Muscle layer of duodenum (tissue), 2 donors: ENCODE data around the gene DGKD.

Source experiments
- H3K27ac ChIP-seq: one replicate; pipeline ENCODE4 v1.7.0; 2013; ENCODE audit warnings: mild to moderate bottlenecking, low read length
- H3K27me3 ChIP-seq: one replicate; pipeline ENCODE4 v1.7.0; 2013; ENCODE audit warnings: low read depth, mild to moderate bottlenecking, control low read depth, low read length
- H3K36me3 ChIP-seq, 2 donors: one replicate each; pipeline ENCODE4 v1.7.0; 2013; ENCODE audit warnings: low read length in 2 of 2, control low read depth in 1 of 2, mild to moderate bottlenecking in 1 of 2; ENCODE audit not compliant: insufficient read depth in 2 of 2, control insufficient read depth in 1 of 2
- H3K4me1 ChIP-seq, 2 donors: one replicate each; pipeline ENCODE4 v1.7.0; 2013; ENCODE audit warnings: low read length in 2 of 2, mild to moderate bottlenecking in 2 of 2, control low read depth in 1 of 2, moderate library complexity in 1 of 2; ENCODE audit not compliant: insufficient read depth in 2 of 2, control insufficient read depth in 1 of 2
- H3K4me3 ChIP-seq, 2 donors: one replicate each; pipeline ENCODE4 v1.7.0; 2013; ENCODE audit warnings: low read length in 2 of 2, low read depth in 1 of 2, mild to moderate bottlenecking in 1 of 2
- H3K9me3 ChIP-seq, 2 donors: one replicate each; pipeline ENCODE4 v1.7.0; 2013; ENCODE audit warnings: low read length in 2 of 2, control low read depth in 1 of 2, mild to moderate bottlenecking in 1 of 2; ENCODE audit not compliant: control insufficient read depth in 1 of 2
- donor health status: healthy.

Gene DGKD

GRCh38 chr2:233424154-233424951, 70.1 kb downstream of the DGKD start:
- H3K36me3 ChIP-seq = no peaks in the 10 kb centered on the region
- no peaks in the 10 kb centered on the region for H3K9me3 ChIP-seq
- no peaks in the 10 kb centered on the region for H3K27me3 ChIP-seq
- peaks cover 11 to 15% of the 10 kb centered on the region in 2 donors for H3K4me1 ChIP-seq
- H3K27ac ChIP-seq = peak overlapping the region; percentile 31
- H3K4me3 ChIP-seq = no peak overlapping the region

DNA sequence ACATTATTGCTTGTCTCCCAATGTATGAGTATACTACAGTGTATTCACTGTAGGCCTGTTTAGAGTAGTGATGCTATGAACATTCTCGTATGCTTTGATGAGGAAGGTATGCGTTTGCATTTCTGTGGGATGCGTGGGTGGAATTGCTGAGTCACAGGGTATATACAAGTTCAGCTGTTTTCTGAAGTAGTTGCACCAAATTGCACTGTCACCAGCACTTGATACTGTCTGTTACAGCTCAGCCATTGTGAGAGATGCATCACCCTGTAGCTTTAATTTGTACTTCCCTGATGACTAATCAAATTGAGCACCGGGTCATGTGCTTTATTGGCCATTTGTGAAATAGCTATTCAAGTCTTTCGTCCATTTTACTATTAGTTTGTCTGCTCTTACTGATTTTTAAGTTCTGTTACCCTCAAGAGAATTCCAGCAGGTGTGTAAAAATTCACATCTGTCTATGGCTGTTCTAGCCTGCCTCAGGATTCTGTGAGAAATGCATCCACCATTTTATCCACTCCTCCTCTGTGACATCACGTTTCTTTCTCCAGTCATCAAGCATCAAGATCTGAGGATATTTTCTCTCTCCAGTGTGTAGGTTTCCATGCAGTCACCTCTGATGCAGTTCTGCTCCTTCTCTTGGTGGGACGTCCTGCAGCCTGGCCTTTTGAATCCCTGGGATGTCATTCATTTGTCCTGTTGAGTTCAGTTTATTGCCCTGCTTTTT, 72.5 kb downstream of the DGKD start:
- H3K4me3 ChIP-seq = no peak overlapping the region
- H3K27ac ChIP-seq = no peak overlapping the region
- H3K36me3 ChIP-seq = no peaks in the 10 kb centered on the region
- H3K27me3 ChIP-seq = no peaks in the 10 kb centered on the region
- peaks cover 0 to 6% of the 10 kb centered on the region in 2 donors for H3K4me1 ChIP-seq
- no peaks in the 10 kb centered on the region for H3K9me3 ChIP-seq

DNA sequence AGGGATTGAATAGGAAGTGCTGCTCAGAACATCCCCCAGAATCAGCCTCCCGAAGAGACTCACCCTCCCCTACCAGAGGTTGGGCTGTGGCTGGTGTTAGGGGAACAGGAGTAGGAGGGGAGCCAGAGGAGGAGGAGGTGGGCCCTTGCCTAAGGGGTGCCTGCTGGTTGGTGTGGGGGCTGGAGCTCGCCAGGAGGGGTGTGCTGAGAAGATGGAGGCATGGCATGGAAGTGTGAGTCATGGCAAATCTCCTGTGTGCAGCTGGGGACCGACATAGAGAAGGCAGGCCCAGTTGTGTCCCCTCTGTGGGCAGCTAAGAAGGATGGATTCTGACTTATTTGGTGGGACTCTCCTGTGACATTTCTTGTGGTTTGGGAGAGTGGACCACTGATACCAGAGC, 73.7 kb downstream of the DGKD start:
- no peaks in the 10 kb centered on the region for H3K36me3 ChIP-seq
- H3K4me1 ChIP-seq = peaks cover 0 to 6% of the 10 kb centered on the region in 2 donors
- no peak overlapping the region for H3K27ac ChIP-seq
- no peaks in the 10 kb centered on the region for H3K27me3 ChIP-seq
- no peak overlapping the region for H3K4me3 ChIP-seq
- H3K9me3 ChIP-seq = no peaks in the 10 kb centered on the region

DNA sequence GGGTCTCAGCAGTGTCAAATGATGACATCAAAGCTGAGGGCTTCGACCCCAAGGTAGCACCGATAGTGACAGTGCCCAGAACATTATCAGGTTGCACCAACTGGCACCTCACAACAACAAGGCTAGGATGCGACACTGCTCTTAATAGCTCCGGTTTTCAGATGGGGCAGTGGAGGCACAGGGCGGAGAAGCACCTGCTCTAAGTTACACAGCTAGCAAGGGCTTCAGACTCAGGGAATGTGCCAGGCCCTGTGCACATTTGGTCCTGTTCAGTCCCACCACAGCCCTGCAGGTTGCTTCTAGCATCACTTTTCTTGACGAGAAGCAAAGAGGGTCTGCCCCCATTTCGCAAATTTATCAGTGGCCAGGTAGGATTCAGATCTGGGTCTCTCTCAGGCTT, 74.1 kb downstream of the DGKD start:
- Histone ChIP-seq H3K4me3 (no peak overlapping the region), H3K36me3 (no peaks in the 10 kb centered on the region), H3K9me3 (no peaks in the 10 kb centered on the region), H3K4me1 (peaks cover 0 to 6% of the 10 kb centered on the region in 2 donors), H3K27ac (no peak overlapping the region), H3K27me3 (no peaks in the 10 kb centered on the region)

DNA sequence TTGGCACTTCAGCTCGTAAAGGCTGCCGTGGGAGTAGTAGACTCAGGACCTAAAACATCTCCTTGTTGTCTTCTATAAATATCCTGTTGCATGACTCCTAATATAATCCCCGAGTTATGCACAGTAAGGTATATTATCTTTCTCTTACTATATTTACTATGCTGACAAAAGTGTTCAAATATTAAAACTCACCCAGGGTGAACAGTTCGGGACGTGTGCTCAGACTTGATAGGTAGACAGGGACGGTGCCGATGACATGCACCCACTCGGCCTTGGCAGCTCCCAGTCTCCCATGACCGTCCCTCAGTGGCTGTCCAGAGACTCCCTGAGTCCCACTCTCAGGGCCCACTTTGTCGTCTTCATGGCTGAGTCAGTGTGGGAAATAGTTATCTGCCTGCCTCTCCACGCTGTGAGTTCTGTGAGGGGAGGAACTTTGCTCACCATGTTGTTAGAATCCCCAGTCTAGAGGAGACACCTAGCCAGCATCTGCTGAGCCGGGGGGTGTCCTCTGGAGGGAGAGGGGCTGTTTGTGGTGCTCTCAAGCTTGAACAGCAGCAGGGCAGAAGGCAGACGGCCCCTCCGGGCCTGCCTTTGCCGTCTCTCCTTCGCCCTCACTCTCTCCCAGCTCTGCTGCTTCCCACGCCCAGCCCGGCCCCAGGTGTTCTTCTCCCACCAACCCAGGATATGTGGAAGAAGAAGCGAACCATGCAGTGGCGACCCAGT, 75.0 kb downstream of the DGKD start:
- Histone ChIP-seq H3K4me1 (peaks cover 0 to 6% of the 10 kb centered on the region in 2 donors), H3K27ac (no peak overlapping the region), H3K27me3 (no peaks in the 10 kb centered on the region), H3K36me3 (no peaks in the 10 kb centered on the region), H3K9me3 (no peaks in the 10 kb centered on the region), H3K4me3 (no peak overlapping the region)

DNA sequence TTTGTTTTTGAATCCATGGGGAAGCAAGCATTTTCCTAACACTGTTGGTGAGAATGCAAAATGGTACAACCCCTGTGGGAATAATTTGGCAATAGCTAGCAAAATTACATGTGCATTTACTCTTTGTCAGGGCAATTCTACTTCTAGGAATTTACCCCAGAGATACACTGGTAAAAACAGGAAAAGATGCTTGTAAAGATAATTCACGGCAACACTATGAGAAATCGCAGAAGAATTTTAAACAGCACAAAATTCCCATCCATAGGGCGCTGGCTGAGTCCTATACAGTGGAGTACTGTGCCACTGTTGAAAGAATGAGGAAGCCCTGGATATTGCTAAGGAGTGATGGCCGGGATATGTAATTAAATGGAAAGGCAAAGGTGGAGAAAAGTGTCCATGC, 75.8 kb downstream of the DGKD start:
- Histone ChIP-seq H3K4me3 (no peak overlapping the region), H3K27ac (no peak overlapping the region), H3K4me1 (peaks cover 0 to 6% of the 10 kb centered on the region in 2 donors)

GRCh38 chr2:233430651-233431050, 76.4 kb downstream of the DGKD start:
- no peak overlapping the region for H3K27ac ChIP-seq
- peaks cover 0 to 6% of the 10 kb centered on the region in 2 donors for H3K4me1 ChIP-seq
- H3K27me3 ChIP-seq = no peaks in the 10 kb centered on the region

More for the DNA sequence above, 75.8 kb downstream of the DGKD start:
- H3K36me3 ChIP-seq = peaks cover 1 to 5% of the 10 kb centered on the region in 2 donors
- no peaks in the 10 kb centered on the region for H3K9me3 ChIP-seq
- no peaks in the 10 kb centered on the region for H3K27me3 ChIP-seq

DNA sequence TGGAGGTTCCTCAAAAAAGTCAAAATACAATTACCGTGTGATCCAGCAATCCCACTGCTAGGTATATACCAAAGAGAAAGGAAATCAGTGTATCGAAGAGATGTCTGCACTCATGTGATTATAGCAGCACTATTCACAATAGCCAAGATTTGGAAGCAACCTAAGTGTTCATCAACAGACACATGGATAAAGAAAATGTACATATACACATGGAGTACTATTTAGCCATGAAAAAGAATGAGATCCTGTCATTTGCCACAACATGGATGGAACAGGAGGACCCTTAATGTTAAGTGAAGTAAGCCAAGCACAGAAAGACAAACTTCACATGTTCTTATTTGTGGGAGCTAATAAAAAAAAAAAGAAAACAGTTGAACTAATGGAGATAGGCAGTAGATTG, 78.7 kb downstream of the DGKD start:
- Histone ChIP-seq H3K27me3 (no peaks in the 10 kb centered on the region), H3K27ac (no peak overlapping the region), H3K4me1 (peaks cover 0 to 6% of the 10 kb centered on the region in 2 donors), H3K36me3 (peaks cover 26 to 31% of the 10 kb centered on the region in 2 donors), H3K9me3 (no peaks in the 10 kb centered on the region), H3K4me3 (no peak overlapping the region)

More at GRCh38 chr2:233430651-233431050, 76.4 kb downstream of the DGKD start:
- Histone ChIP-seq H3K9me3 (no peaks in the 10 kb centered on the region), H3K36me3 (peaks cover 7 to 9% of the 10 kb centered on the region in 2 donors), H3K4me3 (no peak overlapping the region)

GRCh38 chr2:233433794-233434193, 79.5 kb downstream of the DGKD start:
- Histone ChIP-seq H3K4me3 (no peak overlapping the region), H3K36me3 (peaks cover 29 to 37% of the 10 kb centered on the region in 2 donors), H3K27me3 (no peaks in the 10 kb centered on the region), H3K4me1 (peaks cover 0 to 6% of the 10 kb centered on the region in 2 donors), H3K9me3 (no peaks in the 10 kb centered on the region), H3K27ac (no peak overlapping the region)

DNA sequence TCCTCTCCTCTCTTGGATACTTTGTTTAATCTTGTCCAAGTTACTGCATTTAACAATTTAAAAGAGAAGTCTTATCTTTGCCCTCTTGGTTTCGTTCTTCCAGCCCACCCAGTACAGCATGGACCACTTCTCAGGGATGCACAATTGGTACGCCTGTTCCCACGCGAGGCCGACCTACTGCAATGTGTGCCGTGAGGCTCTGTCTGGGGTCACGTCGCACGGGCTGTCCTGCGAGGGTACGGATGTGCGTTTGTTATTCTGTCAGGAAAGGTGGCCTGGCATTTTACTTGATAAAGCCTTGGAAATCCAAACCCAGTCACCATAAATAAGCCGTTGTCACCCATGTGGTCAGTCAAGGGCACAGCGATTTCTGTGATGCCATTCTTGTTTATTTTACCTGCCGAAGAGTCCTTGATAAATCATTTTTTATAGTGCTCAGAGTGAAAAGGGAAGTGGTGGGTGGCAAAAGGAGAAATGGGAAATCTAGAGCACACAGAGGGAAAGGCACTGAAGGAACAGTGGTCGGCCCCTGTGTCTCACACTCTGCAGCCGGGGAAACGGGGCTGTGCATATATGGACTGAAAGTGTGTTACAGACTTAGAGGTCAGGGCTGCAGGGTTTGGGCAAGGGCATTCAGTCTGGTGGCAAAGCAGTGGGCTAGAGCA, 80.5 kb downstream of the DGKD start:
- Histone ChIP-seq H3K27me3 (no peaks in the 10 kb centered on the region), H3K9me3 (no peaks in the 10 kb centered on the region), H3K4me3 (no peak overlapping the region), H3K4me1 (peaks cover 0 to 4% of the 10 kb centered on the region in 2 donors), H3K27ac (no peak overlapping the region), H3K36me3 (peaks cover 37 to 44% of the 10 kb centered on the region in 2 donors)
